ENCODE data around the gene AP2A1.

AP2A1 gene

DNA sequence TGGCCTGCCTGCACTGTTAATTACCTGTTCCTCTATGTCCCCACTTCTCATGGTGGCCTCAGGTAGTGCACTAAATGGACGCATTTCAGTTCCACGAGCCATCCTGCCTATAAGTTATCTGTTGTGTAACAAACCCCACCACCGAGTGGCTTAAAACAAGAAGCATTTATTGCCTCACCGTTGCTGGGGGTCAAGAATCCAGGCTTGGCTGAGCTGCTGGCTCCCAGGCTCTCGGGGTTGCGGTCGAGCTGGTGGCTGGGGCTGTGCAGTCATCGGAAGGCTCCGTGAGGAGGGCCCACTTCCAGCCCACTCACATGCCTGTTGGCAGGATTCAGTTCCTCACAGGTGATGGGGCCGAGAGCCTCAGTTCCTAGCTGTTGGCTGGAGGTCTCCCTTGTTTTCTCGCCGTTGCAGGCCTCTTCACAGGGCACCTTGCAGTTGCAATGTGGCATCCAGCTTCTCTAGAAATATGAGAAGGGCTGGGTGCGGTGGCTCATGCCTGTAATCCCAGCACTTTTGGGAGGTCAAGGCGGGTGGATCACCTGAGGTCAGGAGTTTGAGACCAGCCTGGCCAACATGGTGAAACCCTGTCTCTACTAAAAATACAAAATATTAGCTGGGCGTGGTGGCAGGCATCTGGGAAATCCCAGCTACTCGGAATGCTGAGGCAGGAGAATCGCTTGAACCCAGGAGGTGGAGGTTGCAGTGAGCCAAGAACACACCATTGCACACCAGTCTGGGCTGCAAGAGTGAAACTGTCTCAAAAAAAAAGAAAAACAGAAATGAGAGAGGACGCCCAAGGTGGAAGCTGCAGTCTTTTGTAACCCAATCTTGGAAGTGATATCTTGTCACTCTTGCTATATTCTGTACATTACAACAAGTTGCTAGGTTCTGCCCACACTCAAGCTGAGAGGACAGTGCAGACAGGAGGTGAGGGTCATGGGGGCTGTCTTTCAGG is 77.6 kb downstream of the AP2A1 start:
- no peak for DNase-seq

DNA sequence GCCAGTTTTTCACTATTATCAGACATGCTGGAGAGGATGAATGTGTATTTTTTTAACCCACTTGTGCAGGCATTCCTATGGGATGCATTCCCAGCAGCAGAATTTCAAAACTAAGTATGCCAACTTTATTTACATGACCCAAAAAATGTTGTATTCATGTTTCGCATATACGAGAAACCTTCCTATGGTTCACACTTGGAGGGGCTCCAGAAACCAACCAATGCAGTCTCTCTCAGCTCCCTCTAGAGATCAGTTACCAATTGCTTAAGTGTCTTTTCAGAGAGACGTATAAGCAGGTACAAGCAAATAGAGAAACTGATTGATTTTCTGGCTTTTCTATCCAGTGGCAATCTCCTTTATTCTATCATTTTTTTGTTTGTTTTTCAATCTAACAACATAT is 78.6 kb downstream of the AP2A1 start:
- no peak for DNase-seq

GRCh38 chr19:49846408-49846807 is 79.6 kb downstream of the AP2A1 start:
- no peak for DNase-seq

- DNase-seq = peak; percentile 66
Observed at GRCh38 chr19:49847731-49848696, 81.2 kb downstream of the AP2A1 start.

- DNase-seq = no peak
Observed at GRCh38 chr19:49848938-49849337, 82.1 kb downstream of the AP2A1 start.

- no peak for DNase-seq
Observed at GRCh38 chr19:49849433-49850220, 82.8 kb downstream of the AP2A1 start.

- DNase-seq = no peak
Observed at GRCh38 chr19:49850221-49850486, 83.4 kb downstream of the AP2A1 start.

DNA sequence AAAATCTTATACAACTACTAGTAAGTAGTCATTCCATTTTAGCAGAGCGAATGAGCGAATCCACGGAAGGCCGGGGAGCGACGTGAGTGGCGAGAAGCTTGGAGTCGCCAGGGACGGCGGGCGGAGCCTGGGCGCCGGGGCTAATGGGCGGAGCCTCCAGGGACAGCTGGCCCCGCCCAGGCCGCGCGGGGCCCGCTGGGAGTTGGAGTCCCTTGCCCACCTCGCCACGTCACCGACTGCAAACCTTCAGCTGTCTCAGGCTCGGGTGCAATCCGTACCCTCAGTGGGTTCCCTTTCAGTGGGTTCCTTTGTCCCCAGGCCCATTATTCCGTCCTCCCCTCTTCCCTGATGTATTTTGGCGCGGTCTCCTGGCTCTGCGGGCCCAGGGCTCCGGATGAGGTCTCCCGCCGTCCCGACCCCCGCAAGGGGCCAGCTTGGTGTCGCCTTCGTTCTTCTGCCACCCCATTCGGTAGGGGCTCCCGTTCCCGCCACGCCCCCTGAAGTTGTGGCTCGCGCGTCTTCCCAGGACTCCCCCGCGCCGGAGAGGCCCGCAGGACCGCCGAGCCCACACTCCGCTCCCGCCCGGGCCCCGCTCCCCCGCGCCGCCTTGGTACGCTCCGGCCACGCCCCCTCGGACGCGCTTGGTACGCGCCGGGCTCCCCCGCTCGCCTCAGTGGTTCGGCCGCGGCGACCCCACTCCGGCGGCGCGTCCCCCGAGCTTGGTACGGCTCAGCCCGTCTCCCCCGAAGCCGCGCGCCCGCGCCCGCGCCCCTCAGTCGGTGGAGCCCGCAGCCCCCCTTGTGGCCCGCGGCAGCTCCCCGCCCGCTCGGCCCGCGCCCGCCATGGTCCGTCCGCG is 83.9 kb downstream of the AP2A1 start, which contains the start of gene PTOV1:
Gene PTOV1 (plus strand): TSS at position 673 of the 856 bp plus-strand sequence.
- peak; percentile 85 for DNase-seq

DNA sequence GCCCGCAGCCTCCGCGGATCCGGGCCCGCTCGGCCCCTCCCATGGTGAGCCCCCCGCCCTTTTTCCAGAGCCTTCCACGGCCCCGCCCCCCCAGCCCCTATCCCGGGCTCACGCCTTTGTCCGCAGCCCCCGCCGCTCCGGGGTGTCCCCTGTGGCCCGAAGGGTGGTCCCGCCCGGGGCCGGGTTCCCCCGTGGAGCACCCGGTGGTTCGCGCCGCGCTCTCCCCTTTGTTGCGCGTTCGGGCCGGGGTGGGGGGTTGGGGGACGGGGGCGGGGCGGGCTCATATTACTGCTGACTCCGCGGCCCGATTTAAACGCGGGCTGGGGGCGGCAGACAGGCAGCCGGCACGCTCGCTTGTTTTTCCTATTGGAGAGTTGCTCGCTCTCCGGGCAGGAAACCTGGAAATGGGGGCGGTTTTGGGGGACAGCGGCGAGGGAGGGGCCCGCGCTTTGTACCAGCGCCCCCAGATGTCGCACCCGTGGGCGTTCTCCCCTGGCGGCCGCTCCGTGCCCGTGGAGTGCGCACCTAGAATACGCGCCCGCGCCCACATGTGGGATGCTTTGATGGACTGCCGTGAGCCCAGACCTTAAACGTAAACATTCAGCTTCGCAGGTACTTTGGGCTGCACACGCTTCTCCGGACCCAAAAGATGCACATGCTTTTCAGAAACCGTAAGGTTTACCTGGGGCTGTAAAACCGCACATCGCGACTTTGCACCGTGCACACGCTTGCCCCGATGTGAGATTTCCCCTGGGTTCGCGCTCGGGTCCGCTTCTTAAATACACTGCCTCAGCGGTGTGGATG is 84.9 kb downstream of the AP2A1 start:
- peak; percentile 27 for DNase-seq

DNA sequence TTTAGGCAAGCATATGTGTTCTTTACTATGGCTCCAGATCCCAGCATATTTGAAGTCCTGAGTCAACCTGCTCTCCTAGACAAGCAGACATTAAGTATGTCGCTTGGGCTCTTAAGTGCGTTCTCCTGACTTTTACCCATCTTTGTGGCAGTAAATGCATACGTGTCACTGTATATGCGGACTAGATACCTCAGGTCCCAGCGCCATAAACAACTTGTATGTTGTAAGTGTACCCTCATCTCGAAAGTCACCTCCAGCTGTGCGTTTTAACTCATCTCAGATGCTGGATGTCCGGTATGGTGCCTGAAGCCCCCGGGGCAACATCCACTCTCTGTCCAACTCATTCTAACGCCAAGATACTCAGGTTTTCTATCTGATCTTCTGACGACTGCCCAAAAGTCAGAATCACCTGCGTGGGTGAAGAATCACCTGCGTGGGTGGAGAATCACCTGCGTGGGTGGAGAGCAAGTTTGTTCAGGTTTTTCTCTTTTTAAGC is 85.9 kb downstream of the AP2A1 start:
- DNase-seq = no peak

- no peak for DNase-seq
Observed at GRCh38 chr19:49853852-49854377, 87.1 kb downstream of the AP2A1 start.

GRCh38 chr19:49854378-49855263 is 87.8 kb downstream of the AP2A1 start:
- DNase-seq = no peak

- no peak for DNase-seq
Observed at GRCh38 chr19:49855277-49855675, 88.5 kb downstream of the AP2A1 start.

DNA sequence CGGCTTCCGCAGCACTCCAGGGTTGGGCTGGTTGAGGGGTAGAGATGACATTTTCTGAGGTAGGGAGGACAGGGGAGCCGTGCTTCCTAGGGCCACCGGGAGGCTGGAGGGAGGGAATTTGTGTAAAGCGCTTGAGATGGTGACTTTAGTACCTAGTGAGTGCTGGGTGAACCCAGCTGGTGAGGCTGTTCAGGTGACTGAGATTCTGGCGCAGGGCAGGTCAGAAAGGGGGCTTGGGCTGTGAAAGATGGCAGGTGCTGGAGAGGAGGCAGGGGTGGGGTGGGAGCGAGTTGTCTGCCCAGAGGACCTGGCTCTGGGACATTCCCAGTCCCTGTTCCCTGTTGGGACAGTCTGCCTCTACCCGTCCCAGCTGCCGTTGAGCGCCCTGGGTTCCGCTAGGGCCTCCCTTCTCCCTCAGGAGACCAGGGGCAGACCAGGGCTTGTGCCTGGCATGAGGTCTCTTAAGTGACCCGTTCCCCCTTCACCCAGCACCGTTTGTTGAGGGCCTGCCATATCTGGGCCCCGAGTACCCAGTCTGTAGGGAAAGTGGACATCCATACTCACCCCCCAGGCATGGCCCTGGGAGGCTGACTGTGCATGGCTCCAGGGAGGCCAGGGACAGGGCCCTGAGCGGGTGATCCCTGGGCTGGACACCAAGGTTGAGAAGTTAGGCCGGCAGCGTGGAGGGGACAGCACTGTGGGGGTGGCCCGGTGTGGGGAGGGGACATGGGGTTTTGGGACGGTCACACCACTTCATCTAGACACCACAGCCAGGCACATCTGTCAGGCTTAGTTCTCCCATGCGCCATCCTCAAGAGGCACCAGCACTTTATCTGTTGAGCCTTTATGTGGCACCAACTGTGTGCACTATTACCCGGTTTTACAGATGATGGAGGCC is 89.1 kb downstream of the AP2A1 start:
- DNase-seq = no peak

GRCh38 chr19:49856574-49857021 is 89.8 kb downstream of the AP2A1 start:
- no peak for DNase-seq
